Tibial nerve (tissue), 4 donors: ENCODE results near the gene GOLGB1. TPM values are rescaled to one million over a fixed set of nuclear protein-coding genes. Genes with fewer than 3 reads are reported as not detected.
"Not testable (repeated sequence)": the region's sequence is repeated elsewhere in the genome, so short reads cannot be mapped to it uniquely, and the experiment has no call there.

Source experiments
- DNase-seq, 2 donors: peaks; one replicate each; pipeline ENCODE4 v3.0.0-alpha.2; 2019; ENCODE audit warnings: low spot score in 2 of 2
- H3K27ac ChIP-seq, 4 donors: fragments of 200-600 bp; sonication (generic) in 3 of 4; one replicate each; pipeline ENCODE4 v1.5.1; 2017 to 2019; ENCODE audit warnings: mild to moderate bottlenecking in 1 of 4
- H3K27me3 ChIP-seq, 2 donors: fragments of 200-600 bp; sonication (generic) in 1 of 2; one replicate each; pipeline versions ENCODE4 v1.5.1 to v1.6.0; 2017 to 2019
- H3K36me3 ChIP-seq, 3 donors: fragments of 200-600 bp; sonication (generic); one replicate each; pipeline ENCODE4 v1.5.1; 2018 to 2019
- H3K4me1 ChIP-seq, 4 donors: fragments of 200-600 bp; sonication (generic) in 3 of 4; one replicate each; pipeline ENCODE4 v1.5.1; 2017 to 2019
- H3K4me3 ChIP-seq, 4 donors: fragments of 200-600 bp; sonication (generic) in 3 of 4; one replicate each; pipeline ENCODE4 v1.5.1; 2017 to 2019; ENCODE audit warnings: mild to moderate bottlenecking in 1 of 4, moderate library complexity in 1 of 4
- H3K9me3 ChIP-seq, 4 donors: fragments of 200-600 bp; sonication (generic) in 3 of 4; one replicate each; pipeline ENCODE4 v1.5.1; 2017 to 2019
- EP300 ChIP-seq, 2 donors: sonication (generic); formaldehyde crosslinking; IDR thresholded peaks; one replicate each; pipeline ENCODE4 v1.6.1; 2017; ENCODE audit warnings: antibody characterized with exemption in 2 of 2, mild to moderate bottlenecking in 1 of 2
- POLR2A ChIP-seq, 2 donors: fragments of 450-650 bp; IDR thresholded peaks; one replicate each; pipeline ENCODE4 v1.6.1; 2017; ENCODE audit warnings: antibody characterized with exemption in 2 of 2, mild to moderate bottlenecking in 2 of 2, moderate library complexity in 2 of 2
- WGBS, 2 donors: methylation state at CpG; one replicate each; pipeline ENCODE4 v1.1.5; 2018; 5-methylcytosine and 5-hydroxymethylcytosine counted together
- total RNA-seq, 4 donors: library from RNA; depleted of rRNA; stranded (reverse); fragments of >200 nt; gene quantifications; one replicate each; pipeline ENCODE4 v1.1.0, GENCODE V29; 2016
- TF ChIP-seq, protein P1 (sequence below), 5 experiments: fragments of 200-600 bp in 3 of 5; fragments of 450-650 bp in 2 of 5; sonication (generic) in 3 of 5; IDR thresholded peaks; one replicate each; pipeline ENCODE4 v1.5.1; 2016 to 2019; ENCODE audit warnings: antibody characterized with exemption in 5 of 5, mild to moderate bottlenecking in 3 of 5, moderate library complexity in 2 of 5

GOLGB1 gene
- total RNA-seq, 4 donors from 2014 or later = 54.0 to 70.6 (median 60.1) TPM

DNA sequence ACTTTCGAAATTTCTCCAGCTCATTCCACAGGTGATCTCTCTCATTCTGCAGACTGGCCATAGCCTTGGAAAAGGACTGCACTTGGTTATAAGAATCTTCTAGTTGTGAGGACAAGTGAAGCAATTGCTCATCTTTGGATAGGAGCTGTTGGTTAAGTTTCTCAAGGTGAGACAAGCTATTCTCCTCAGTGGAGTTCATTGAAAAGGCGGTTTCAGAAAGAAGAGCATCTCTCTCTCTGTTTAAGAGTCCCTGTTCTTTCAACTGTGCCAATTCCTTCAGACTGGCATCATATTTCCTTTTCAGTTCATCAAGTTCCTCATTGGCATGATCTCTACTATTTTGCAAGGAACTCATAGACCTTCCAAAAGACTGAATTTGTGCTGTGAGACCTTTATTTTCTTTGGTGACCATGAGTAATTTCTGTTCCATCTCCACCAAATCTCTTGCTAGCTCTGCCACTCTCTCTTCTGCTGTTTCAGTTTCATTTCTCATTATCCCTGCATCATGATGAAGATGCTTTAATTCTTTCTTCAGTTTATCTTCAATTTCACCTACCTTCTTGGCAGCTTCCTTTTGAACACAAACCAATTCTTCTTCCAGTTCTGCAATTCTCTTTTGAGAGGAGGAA is 58.6 kb downstream of the GOLGB1 start:
- Histone ChIP-seq H3K27me3 (no peaks in the 10 kb centered on the region), H3K4me1 (peaks cover 0 to 1% (median 0%) of the 10 kb centered on the region in 4 donors), H3K36me3 (peaks cover 0 to 94% (median 4%) of the 10 kb centered on the region in 3 donors), H3K4me3 (no peak overlapping the region), H3K27ac (no peak overlapping the region), H3K9me3 (peaks cover 0 to 10% (median 0%) of the 10 kb centered on the region in 4 donors)
- TF ChIP-seq EP300 (IDR thresholded peaks at IDR 0.05) (no peak), POLR2A (IDR thresholded peaks at IDR 0.05) (no peak)
- TF ChIP-seq, protein P1, sequence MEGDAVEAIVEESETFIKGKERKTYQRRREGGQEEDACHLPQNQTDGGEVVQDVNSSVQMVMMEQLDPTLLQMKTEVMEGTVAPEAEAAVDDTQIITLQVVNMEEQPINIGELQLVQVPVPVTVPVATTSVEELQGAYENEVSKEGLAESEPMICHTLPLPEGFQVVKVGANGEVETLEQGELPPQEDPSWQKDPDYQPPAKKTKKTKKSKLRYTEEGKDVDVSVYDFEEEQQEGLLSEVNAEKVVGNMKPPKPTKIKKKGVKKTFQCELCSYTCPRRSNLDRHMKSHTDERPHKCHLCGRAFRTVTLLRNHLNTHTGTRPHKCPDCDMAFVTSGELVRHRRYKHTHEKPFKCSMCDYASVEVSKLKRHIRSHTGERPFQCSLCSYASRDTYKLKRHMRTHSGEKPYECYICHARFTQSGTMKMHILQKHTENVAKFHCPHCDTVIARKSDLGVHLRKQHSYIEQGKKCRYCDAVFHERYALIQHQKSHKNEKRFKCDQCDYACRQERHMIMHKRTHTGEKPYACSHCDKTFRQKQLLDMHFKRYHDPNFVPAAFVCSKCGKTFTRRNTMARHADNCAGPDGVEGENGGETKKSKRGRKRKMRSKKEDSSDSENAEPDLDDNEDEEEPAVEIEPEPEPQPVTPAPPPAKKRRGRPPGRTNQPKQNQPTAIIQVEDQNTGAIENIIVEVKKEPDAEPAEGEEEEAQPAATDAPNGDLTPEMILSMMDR (IDR thresholded peaks at IDR 0.05) = no peak
- no peak for DNase-seq
- WGBS, 2 donors = 89 to 94% methylated on average over 2 of the region's 2 CpGs

DNA sequence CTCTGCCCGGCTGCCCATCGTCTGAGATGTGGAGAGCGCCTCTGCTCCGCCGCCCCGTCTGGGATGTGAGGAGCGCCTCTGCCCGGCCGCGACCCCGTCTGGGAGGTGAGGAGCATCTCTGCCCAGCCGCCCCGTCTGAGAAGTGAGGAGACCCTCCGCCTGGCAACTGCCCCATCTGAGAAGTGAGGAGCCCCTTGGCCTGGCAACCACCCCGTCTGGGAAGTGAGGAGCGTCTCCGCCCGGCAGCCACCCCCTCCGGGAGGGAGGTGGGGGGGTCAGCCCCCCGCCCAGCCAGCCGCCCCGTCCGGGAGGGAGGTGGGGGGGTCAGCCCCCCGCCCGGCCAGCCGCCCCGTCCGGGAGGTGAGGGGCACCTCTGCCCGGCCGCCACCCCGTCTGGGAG is 60.8 kb downstream of the GOLGB1 start:
- H3K27me3 ChIP-seq, H3K4me1 ChIP-seq, H3K4me3 ChIP-seq, DNase-seq, H3K27ac ChIP-seq: not testable (repeated sequence)
- H3K9me3 ChIP-seq = peaks cover 0 to 28% (median 3%) of the 10 kb centered on the region in 4 donors
- H3K36me3 ChIP-seq = peaks cover 0 to 95% (median 4%) of the 10 kb centered on the region in 3 donors
- WGBS, 2 donors = 93 to 98% methylated on average over 24 to 27 of the region's 31 CpGs

DNA sequence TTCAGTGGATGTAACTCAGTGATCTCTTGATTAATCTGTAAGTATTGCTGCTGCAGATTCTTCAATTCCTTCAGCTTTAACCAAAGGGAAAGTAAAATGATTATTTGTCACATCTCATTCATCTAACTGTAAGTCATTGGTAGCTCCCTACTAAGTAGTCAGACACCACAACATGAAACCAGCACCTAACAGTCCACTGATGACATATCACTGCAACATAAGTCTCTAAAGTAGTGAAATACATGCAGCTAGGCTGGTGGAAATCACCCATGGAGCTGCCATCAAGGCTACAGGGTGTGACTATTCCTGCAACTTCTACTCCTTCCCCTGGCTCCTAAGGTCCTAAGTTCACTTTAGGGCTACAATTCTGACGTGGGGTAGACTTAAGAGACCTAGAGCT is 67.7 kb downstream of the GOLGB1 start:
- 60 to 79% methylated on average over 1 of the region's 1 CpG for WGBS, 2 donors
- H3K4me3 ChIP-seq = no peak overlapping the region
- peaks cover 0 to 92% (median 8%) of the 10 kb centered on the region in 3 donors for H3K36me3 ChIP-seq
- no peaks in the 10 kb centered on the region for H3K4me1 ChIP-seq
- DNase-seq = no peak
- no peak overlapping the region for H3K27ac ChIP-seq
- TF ChIP-seq, protein P1 (IDR thresholded peaks at IDR 0.05) = no peak
- TF ChIP-seq EP300 (IDR thresholded peaks at IDR 0.05) = no peak
- H3K27me3 ChIP-seq = no peaks in the 10 kb centered on the region
- H3K9me3 ChIP-seq = peaks cover 0 to 21% (median 3%) of the 10 kb centered on the region in 4 donors

DNA sequence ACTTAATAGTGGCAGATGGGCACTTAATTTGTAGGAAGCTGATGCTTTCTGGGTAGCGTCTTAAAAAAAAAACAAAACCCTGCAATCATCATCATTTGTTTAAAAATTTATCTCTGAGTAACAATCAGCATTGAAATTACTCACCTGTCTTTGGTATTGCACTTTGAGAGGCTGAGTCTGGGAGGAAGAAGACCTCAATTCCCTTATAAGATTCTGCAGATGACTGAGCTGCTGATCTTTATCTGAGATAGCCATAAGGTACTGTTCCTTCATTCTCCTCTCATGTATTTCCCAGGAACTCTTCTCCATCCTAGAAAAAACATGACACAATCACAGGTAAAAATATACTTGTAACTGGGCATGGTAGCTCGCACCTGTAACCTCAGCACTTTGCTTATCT is 72.4 kb downstream of the GOLGB1 start:
- WGBS, 2 donors = 97% methylated on average over 2 of the region's 2 CpGs
- Histone ChIP-seq H3K4me1 (no peaks in the 10 kb centered on the region), H3K9me3 (no peaks in the 10 kb centered on the region), H3K4me3 (no peak overlapping the region), H3K27me3 (no peaks in the 10 kb centered on the region), H3K27ac (no peak overlapping the region), H3K36me3 (peaks cover 0 to 95% (median 29%) of the 10 kb centered on the region in 3 donors)
- TF ChIP-seq POLR2A (IDR thresholded peaks at IDR 0.05) (no peak), EP300 (IDR thresholded peaks at IDR 0.05) (no peak)
- TF ChIP-seq, protein P1 (IDR thresholded peaks at IDR 0.05) = no peak
- no peak for DNase-seq

DNA sequence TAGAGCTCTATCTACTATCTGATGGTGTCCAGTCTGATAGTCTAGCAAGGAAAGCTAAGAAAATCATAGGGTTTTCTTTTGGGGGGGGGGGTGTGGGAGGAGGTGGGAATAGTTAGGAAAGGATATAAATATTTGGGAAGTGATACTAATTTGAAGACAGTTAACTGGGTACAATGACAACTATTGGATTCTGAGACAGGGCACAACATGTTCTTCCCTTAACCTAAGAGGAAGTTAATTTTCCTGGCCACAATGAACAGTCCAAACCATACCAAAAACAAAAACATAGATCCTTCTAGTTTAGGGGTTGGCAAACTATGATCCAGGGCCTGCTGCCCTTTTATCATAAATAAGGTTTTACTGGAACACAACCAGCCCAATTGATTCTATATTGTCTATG is 78.9 kb downstream of the GOLGB1 start:
- H3K36me3 ChIP-seq = peaks cover 0 to 98% (median 31%) of the 10 kb centered on the region in 3 donors
- peaks cover 0 to 6% (median 0%) of the 10 kb centered on the region in 4 donors for H3K4me1 ChIP-seq
- no peaks in the 10 kb centered on the region for H3K9me3 ChIP-seq
- no peak overlapping the region for H3K27ac ChIP-seq
- TF ChIP-seq, protein P1 (IDR thresholded peaks at IDR 0.05) = no peak
- TF ChIP-seq POLR2A (IDR thresholded peaks at IDR 0.05) = no peak
- TF ChIP-seq EP300 (IDR thresholded peaks at IDR 0.05) = peak in 1 of 2 donors; percentile 26
- DNase-seq = no peak
- H3K4me3 ChIP-seq = no peak overlapping the region
- no peaks in the 10 kb centered on the region for H3K27me3 ChIP-seq
